NT2/D1 (cell line): ENCODE data around the gene NCS1.

ENCODE experiments used
- DNase-seq: peaks from one replicate; pipeline ENCODE4 v3.0.0-alpha.2; 2011; ENCODE audit warnings: low read depth, low spot score
- H3K27me3 ChIP-seq: 2 replicates; pipeline ENCODE4 v1.6.0; 2011; ENCODE audit warnings: mild to moderate bottlenecking; ENCODE audit not compliant: insufficient read length, insufficient read depth
- H3K36me3 ChIP-seq: 2 replicates; pipeline ENCODE4 v1.6.1; 2011; ENCODE audit warnings: mild to moderate bottlenecking, low read length, mixed read lengths; ENCODE audit not compliant: insufficient read depth, insufficient read length
- H3K4me1 ChIP-seq: 2 replicates; pipeline ENCODE4 v1.5.1; 2011; ENCODE audit not compliant: insufficient read depth, insufficient read length
- H3K4me3 ChIP-seq: 2 replicates; pipeline ENCODE4 v1.5.1; 2011; ENCODE audit warnings: low read depth; ENCODE audit not compliant: insufficient read length
- H3K9ac ChIP-seq: 2 replicates; pipeline ENCODE4 v1.6.0; 2011; ENCODE audit warnings: low read depth; ENCODE audit not compliant: insufficient read length
- H3K9me3 ChIP-seq: 2 replicates; pipeline ENCODE4 v1.5.1; 2011; ENCODE audit warnings: mild to moderate bottlenecking, low read length; ENCODE audit not compliant: insufficient read depth
- SUZ12 ChIP-seq: IDR thresholded peaks from 2 replicates; pipeline ENCODE4 v1.6.1; 2011; ENCODE audit not compliant: insufficient read length, insufficient read depth; ENCODE audit errors: extremely low read depth
- YY1 ChIP-seq: IDR thresholded peaks from 2 replicates; pipeline ENCODE4 v1.6.1; 2011; ENCODE audit not compliant: insufficient read length, insufficient read depth
- ZNF274 ChIP-seq: IDR thresholded peaks from 2 replicates; pipeline ENCODE4 v1.6.1; 2011; ENCODE audit warnings: mild to moderate bottlenecking, low read depth, low read length

Gene NCS1

GRCh38 chr9:130147910-130148309, 24.3 kb upstream of the NCS1 start:
- Histone ChIP-seq H3K27me3 (no peaks in the 10 kb centered on the region), H3K9ac (no peak overlapping the region), H3K36me3 (no peaks in the 10 kb centered on the region), H3K4me1 (peaks cover 13% of the 10 kb centered on the region), H3K9me3 (no peaks in the 10 kb centered on the region), H3K4me3 (no peak overlapping the region)
- no peak for DNase-seq
- TF ChIP-seq YY1 (no peak), ZNF274 (no peak), SUZ12 (no peak)

GRCh38 chr9:130149031-130149430, 23.2 kb upstream of the NCS1 start:
- no peak overlapping the region for H3K4me3 ChIP-seq
- H3K27me3 ChIP-seq, result no peaks in the 10 kb centered on the region
- TF ChIP-seq YY1 (no peak), SUZ12 (no peak), ZNF274 (no peak)
- H3K36me3 ChIP-seq, result no peaks in the 10 kb centered on the region
- H3K9me3 ChIP-seq, result no peaks in the 10 kb centered on the region
- H3K9ac ChIP-seq, result no peak overlapping the region
- DNase-seq, result no peak
- H3K4me1 ChIP-seq, result peaks cover 5% of the 10 kb centered on the region

- H3K9me3 ChIP-seq, result no peaks in the 10 kb centered on the region
- H3K36me3 ChIP-seq, result no peaks in the 10 kb centered on the region
- no peak for TF ChIP-seq YY1
- no peak for TF ChIP-seq ZNF274
- no peak for TF ChIP-seq SUZ12
- no peaks in the 10 kb centered on the region for H3K27me3 ChIP-seq
- H3K4me3 ChIP-seq, result no peak overlapping the region
- H3K4me1 ChIP-seq, result peaks cover 3% of the 10 kb centered on the region
- no peak for DNase-seq
- H3K9ac ChIP-seq, result no peak overlapping the region
Measured at GRCh38 chr9:130149654-130150286, 22.4 kb upstream of the NCS1 start.

- TF ChIP-seq SUZ12 (no peak), YY1 (no peak), ZNF274 (no peak)
- Histone ChIP-seq H3K4me3 (no peak overlapping the region), H3K9ac (no peak overlapping the region), H3K9me3 (no peaks in the 10 kb centered on the region), H3K27me3 (no peaks in the 10 kb centered on the region), H3K4me1 (peaks cover 3% of the 10 kb centered on the region), H3K36me3 (no peaks in the 10 kb centered on the region)
- no peak for DNase-seq
Measured at GRCh38 chr9:130150779-130151382, 21.3 kb upstream of the NCS1 start.

- no peak for TF ChIP-seq YY1
- peaks cover 16% of the 10 kb centered on the region for H3K4me1 ChIP-seq
- H3K9ac ChIP-seq, result no peak overlapping the region
- DNase-seq, result no peak
- H3K9me3 ChIP-seq, result no peaks in the 10 kb centered on the region
- no peaks in the 10 kb centered on the region for H3K27me3 ChIP-seq
- H3K36me3 ChIP-seq, result no peaks in the 10 kb centered on the region
- H3K4me3 ChIP-seq, result no peak overlapping the region
Measured at GRCh38 chr9:130154816-130155215, 17.4 kb upstream of the NCS1 start.

GRCh38 chr9:130155647-130156046, 16.6 kb upstream of the NCS1 start:
- Histone ChIP-seq H3K4me3 (no peak overlapping the region), H3K36me3 (no peaks in the 10 kb centered on the region), H3K4me1 (peaks cover 18% of the 10 kb centered on the region), H3K9me3 (no peaks in the 10 kb centered on the region), H3K27me3 (no peaks in the 10 kb centered on the region), H3K9ac (no peak overlapping the region)
- DNase-seq, result no peak
- TF ChIP-seq SUZ12 (no peak), ZNF274 (no peak), YY1 (no peak)

GRCh38 chr9:130156672-130157071, 15.5 kb upstream of the NCS1 start:
- no peak for DNase-seq
- Histone ChIP-seq H3K27me3 (no peaks in the 10 kb centered on the region), H3K9ac (no peak overlapping the region), H3K4me3 (no peak overlapping the region), H3K9me3 (no peaks in the 10 kb centered on the region), H3K36me3 (no peaks in the 10 kb centered on the region), H3K4me1 (peaks cover 18% of the 10 kb centered on the region)
- no peak for TF ChIP-seq ZNF274
- TF ChIP-seq YY1, result no peak
- no peak for TF ChIP-seq SUZ12

GRCh38 chr9:130157079-130157478, 15.1 kb upstream of the NCS1 start:
- Histone ChIP-seq H3K9ac (no peak overlapping the region), H3K4me1 (peaks cover 16% of the 10 kb centered on the region), H3K36me3 (no peaks in the 10 kb centered on the region), H3K9me3 (no peaks in the 10 kb centered on the region), H3K27me3 (no peaks in the 10 kb centered on the region), H3K4me3 (no peak overlapping the region)
- TF ChIP-seq YY1, result no peak
- TF ChIP-seq SUZ12, result no peak
- no peak for TF ChIP-seq ZNF274
- no peak for DNase-seq
